ENCODE data around the gene GDI1. TPM values are rescaled to one million over a fixed set of nuclear protein-coding genes. Genes with fewer than 3 reads are reported as not detected.
A peak's percentile ranks its signal among the peaks of the same experiment; 100 is the strongest.

The GDI1 gene
- total and polyA plus RNA-seq, 2 of the 8 experiments (the other 6 are each of a cell fraction or from before 2014, with no cell fraction given): 83.1 to 136 TPM

GRCh38 chrX:154487518-154488290 is 50.8 kb downstream of the GDI1 start:
- peaks cover 0 to 13% (median 0%) of the 10 kb centered on the region in 4 experiments; a peak in 2 of 8 replicates for H3K36me3 ChIP-seq (ENCODE audit: control insufficient read depth in 2 of 4, insufficient read depth in 4 of 4, low read length in 3 of 4)
- POLR2A ChIA-PET (ENCODE audit: partially characterized antibody): interaction anchor here (1.1 to 2.3 kb wide), 7 partner anchors 11 to 117 kb away, joined by 3 to 8 read pairs (median 5); partner anchors contain the start of genes FAM3A and RPL10
- no peaks in the 10 kb centered on the region for H3K9me3 ChIP-seq (ENCODE audit: insufficient read depth in 2 of 2, low read depth in 1 of 2, low read length in 1 of 2)
- H2BK120ac ChIP-seq (replicated peaks; ENCODE audit: low read depth, low read length): no peak overlapping the region
- no peak overlapping the region for H3K56ac ChIP-seq (replicated peaks; ENCODE audit: insufficient read length, low read depth, low read length)
- no peak overlapping the region for H2BK5ac ChIP-seq (ENCODE audit: low read depth, low read length)
- no peak overlapping the region for H3K18ac ChIP-seq (ENCODE audit: extremely low read depth, low read length)
- no peak overlapping the region for H2BK12ac ChIP-seq (ENCODE audit: low read depth, low read length)
- no peak overlapping the region for H3K4me3 ChIP-seq (ENCODE audit: extremely low read depth in 1 of 4, insufficient read depth in 2 of 4, low read depth in 3 of 4, low read length in 4 of 4)
- no peak overlapping the region for H3K14ac ChIP-seq (ENCODE audit: insufficient read length)
- no peak overlapping the region for H4K91ac ChIP-seq (replicated peaks; ENCODE audit: insufficient read length, low read length)
- no peak overlapping the region for H3K27ac ChIP-seq (ENCODE audit: low read depth, low read length)
- no peaks in the 10 kb centered on the region; a peak in 1 of 7 replicates for H3K27me3 ChIP-seq (replicated peaks in 1 of 4; ENCODE audit: control insufficient read depth in 3 of 4, extremely low read depth in 1 of 4, insufficient read depth in 3 of 4, low read length in 3 of 4)
- H4K20me1 ChIP-seq (replicated peaks in 1 of 2; ENCODE audit: control insufficient read depth in 1 of 2, insufficient read depth in 2 of 2, low read length in 2 of 2): peaks cover 1 to 2% of the 10 kb centered on the region in 2 experiments
- CTCF ChIA-PET (ENCODE audit: partially characterized antibody): interaction anchor here (0.9 kb wide), 1 partner anchor 40 kb away, joined by 3 read pairs; no protein-coding TSS in a partner anchor
- no peaks in the 10 kb centered on the region; the same call in 1 of the 2 replicates for H3K23me2 ChIP-seq (ENCODE audit: low read depth, low read length)
- H3K4me1 ChIP-seq (replicated peaks in 1 of 4; ENCODE audit: control insufficient read depth in 3 of 4, insufficient read depth in 4 of 4, low read length in 3 of 4): peaks cover 0 to 12% (median 3%) of the 10 kb centered on the region in 4 experiments; a peak in 4 of 7 replicates
- no peak overlapping the region for H2AFZ ChIP-seq (ENCODE audit: low read length)
- H3K4me2 ChIP-seq (ENCODE audit: insufficient read depth in 1 of 2, low read depth in 2 of 2, low read length in 2 of 2): peak overlapping the region in 1 of 2 experiments; percentile 68; a peak in 1 of 4 replicates
- H3K23ac ChIP-seq (ENCODE audit: insufficient read length): no peak overlapping the region
- no peak overlapping the region for H2BK20ac ChIP-seq (ENCODE audit: low read length)
- DNase-seq (ENCODE audit: low read depth in 1 of 2, low spot score in 2 of 2) (no peak), FAIRE-seq (no peak)
- H2AK5ac ChIP-seq (ENCODE audit: low read depth, low read length): no peak overlapping the region
- no peaks in the 10 kb centered on the region for H3K79me2 ChIP-seq (ENCODE audit: control insufficient read depth in 1 of 2, insufficient read depth in 2 of 2, low read length in 2 of 2)
- WGBS, 2 experiments (ENCODE audit: extremely low coverage in 1 of 2, insufficient coverage in 1 of 2, insufficient read length in 1 of 2, insufficient replicate concordance in 2 of 2, low coverage in 1 of 2, low lambda C conversion rate in 2 of 2, missing lambda C conversion rate in 1 of 2): 90% methylated on average over 21 of the region's 28 CpGs; no CpG with 5 or more reads in 1 of the 2 experiments
- no peak overlapping the region for H2BK15ac ChIP-seq (ENCODE audit: low read length)
- H4K5ac ChIP-seq (ENCODE audit: insufficient read length, low read depth, low read length): no peak overlapping the region
- H4K8ac ChIP-seq (ENCODE audit: extremely low read depth, insufficient read depth, low read length): no peak overlapping the region; the same call in 1 of the 2 replicates
- H3K79me1 ChIP-seq (ENCODE audit: low read depth, low read length): no peaks in the 10 kb centered on the region
- no peak overlapping the region for H3K4ac ChIP-seq (replicated peaks; ENCODE audit: insufficient read length, low read depth, low read length)
- no peak overlapping the region for H3K9ac ChIP-seq (replicated peaks in 1 of 4; ENCODE audit: extremely low read depth in 1 of 4, low read depth in 3 of 4, low read length in 3 of 4)
- TF ChIP-seq FOSL1 (IDR thresholded peaks at IDR 0.05; ENCODE audit: insufficient read depth, low read depth, low read length): no peak

Measured in H1 (cell line).